ENCODE results near the gene SORCS2.

DNA sequence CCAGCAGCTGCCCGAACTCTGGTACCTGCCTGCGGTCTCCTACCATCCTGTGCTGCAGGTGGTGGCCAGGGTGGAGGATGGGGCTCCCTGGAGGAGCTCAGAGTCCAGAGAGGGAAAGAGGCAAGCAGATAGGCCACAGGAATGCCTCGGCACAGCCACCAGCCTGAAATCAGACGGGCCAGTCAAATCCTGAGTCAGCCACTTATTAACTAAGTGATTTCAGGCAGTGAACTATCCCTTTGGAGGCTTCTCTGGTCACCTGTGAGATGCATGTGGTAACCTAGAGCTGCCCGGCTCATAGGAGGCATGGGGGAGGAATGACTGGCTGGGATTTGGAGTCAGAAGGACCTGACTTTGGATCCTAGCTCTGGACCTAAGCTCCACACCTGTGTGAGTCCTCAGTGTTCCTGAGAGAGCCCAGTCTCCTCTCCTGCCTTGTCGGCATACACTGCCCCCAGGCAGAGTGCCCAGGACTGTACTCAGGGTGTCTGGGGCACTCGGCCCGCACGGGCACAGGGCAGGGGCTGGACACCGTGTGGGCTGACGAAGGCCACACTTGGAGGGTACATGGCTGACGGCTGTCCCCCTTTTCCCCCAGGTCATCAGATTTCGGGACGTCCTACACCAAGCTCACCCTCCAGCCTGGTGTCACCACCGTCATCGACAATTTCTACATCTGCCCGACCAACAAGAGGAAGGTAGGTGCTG is 338.7 kb downstream of the SORCS2 start:
- TF ChIP-seq, protein P1, sequence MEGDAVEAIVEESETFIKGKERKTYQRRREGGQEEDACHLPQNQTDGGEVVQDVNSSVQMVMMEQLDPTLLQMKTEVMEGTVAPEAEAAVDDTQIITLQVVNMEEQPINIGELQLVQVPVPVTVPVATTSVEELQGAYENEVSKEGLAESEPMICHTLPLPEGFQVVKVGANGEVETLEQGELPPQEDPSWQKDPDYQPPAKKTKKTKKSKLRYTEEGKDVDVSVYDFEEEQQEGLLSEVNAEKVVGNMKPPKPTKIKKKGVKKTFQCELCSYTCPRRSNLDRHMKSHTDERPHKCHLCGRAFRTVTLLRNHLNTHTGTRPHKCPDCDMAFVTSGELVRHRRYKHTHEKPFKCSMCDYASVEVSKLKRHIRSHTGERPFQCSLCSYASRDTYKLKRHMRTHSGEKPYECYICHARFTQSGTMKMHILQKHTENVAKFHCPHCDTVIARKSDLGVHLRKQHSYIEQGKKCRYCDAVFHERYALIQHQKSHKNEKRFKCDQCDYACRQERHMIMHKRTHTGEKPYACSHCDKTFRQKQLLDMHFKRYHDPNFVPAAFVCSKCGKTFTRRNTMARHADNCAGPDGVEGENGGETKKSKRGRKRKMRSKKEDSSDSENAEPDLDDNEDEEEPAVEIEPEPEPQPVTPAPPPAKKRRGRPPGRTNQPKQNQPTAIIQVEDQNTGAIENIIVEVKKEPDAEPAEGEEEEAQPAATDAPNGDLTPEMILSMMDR (IDR thresholded peaks at IDR 0.05), result no peak
- peak; percentile 73 for TF ChIP-seq POLR2A (IDR thresholded peaks at IDR 0.05)

Measured in right lobe of liver (tissue), 4 donors.